ENCODE data around the gene DDX23. TPM values are rescaled to one million over a fixed set of nuclear protein-coding genes. Genes with fewer than 3 reads are reported as not detected.

The DDX23 gene
- polyA plus RNA-seq, 3 donors = 106 to 118 (median 106) TPM

DNA sequence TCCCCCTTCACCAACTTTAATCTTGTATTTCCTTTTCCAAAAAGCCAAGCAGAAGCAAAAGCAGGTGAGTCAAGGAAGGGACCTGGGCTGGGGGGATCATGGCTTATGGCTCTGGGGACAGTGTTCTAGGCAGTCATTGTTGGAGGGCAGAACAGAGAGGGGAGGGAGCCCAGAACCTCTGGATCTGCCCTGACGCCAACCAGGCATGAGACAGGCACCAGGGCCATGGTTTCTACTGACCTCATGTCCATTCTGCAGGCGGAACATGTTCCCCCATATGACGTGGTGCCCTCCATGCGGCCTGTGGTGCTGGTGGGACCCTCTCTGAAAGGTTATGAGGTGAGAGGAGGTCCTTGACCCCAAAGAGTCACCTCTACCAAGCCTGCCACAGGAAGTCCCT is 27.1 kb downstream of the DDX23 start:
- DNase-seq (ENCODE audit: low read depth in 3 of 3, low spot score in 2 of 3) = no peak

GRCh38 chr12:48824112-48824511 is 27.9 kb downstream of the DDX23 start:
- DNase-seq (ENCODE audit: low read depth in 3 of 3, low spot score in 2 of 3) = no peak

DNA sequence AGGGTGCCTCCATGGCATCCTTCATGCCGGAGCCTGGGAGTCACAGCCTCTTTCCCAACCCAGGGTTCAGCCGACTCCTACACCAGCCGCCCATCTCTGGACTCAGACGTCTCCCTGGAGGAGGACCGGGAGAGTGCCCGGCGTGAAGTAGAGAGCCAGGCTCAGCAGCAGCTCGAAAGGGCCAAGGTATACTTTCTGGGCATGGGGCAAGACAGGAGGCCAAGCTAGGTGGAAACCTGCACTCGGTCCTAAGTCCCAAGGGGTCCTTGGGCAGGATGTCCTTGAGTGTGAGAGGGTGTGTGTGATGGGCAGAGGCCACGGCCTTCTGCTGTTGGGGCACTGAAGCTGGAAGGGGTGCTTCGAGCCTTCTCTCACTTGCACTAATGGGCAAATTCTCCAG is 28.7 kb downstream of the DDX23 start:
- DNase-seq (ENCODE audit: low read depth in 3 of 3, low spot score in 2 of 3) = no peak

DNA sequence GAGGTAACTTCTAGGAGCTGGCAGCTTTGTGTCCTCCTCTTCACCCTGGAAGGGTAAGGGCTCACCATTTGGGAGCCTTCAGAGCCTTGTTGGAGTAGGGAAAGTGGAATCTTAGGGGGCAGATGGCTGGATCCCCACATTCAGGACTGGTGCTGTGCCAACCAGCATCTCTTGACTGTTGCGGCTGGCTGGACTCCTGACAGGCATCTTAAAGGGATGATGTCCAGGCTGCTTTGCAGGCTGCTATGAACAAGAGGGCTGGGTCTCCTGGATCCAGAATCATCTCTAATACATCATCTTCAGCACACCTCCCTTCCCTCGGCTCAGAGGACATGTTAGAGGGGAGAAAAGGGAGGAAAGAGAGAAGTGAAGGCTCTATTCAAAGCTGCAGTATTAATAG is 29.3 kb downstream of the DDX23 start:
- DNase-seq (ENCODE audit: low read depth in 3 of 3, low spot score in 2 of 3) = no peak

- DNase-seq (ENCODE audit: low read depth in 3 of 3, low spot score in 2 of 3) = no peak
Measured at GRCh38 chr12:48822139-48822538, 29.8 kb downstream of the DDX23 start.

GRCh38 chr12:48819986-48820725 is 31.8 kb downstream of the DDX23 start:
- no peak for DNase-seq (ENCODE audit: low read depth in 3 of 3, low spot score in 2 of 3)

DNA sequence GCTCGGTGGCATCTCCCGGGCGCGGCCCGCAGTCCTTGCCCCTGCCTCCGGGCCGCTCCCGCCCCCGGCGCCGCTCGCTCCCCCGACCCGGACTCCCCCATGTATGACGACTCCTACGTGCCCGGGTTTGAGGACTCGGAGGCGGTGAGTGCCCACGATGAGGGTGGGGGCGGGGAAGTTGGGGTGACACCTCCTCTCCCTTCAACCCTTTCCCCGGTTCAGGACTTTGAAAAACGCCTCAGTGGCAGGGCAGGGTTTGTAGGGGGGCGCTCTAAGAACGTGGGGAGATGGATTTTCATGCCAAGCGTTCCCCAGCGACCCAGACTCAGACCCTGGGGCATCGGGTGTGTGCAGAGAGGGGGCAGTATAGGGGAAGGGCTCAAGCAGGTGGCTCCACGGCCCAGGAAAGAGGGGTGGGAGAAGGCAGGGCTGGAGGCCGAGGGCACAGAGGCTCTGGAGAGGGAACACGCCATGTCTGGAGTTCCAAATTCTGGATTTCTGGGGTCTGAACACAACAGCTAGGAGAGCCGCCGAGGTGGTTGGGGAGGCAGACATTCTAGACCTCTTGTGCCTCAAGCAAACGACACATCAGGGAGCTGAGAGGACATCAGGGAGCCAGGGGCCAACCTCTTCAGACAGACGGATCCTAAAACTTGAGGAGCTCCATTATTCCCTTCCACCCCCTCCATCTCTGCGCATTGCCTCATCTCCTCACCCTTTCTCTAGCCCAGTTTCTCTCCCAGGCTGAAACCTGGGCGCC is 33.0 kb downstream of the DDX23 start:
- no peak for DNase-seq (ENCODE audit: low read depth in 3 of 3, low spot score in 2 of 3)

- peak in 1 of 3 donors; percentile 46 for DNase-seq (ENCODE audit: low read depth in 3 of 3, low spot score in 2 of 3)
Measured at GRCh38 chr12:48817873-48818830, 33.8 kb downstream of the DDX23 start, which contains the start of gene CACNB3. Gene CACNB3 (plus strand): TSS chr12:48818496. CDS start chr12:48818930, 434 bp downstream.

- no peak for DNase-seq (ENCODE audit: low read depth in 3 of 3, low spot score in 2 of 3)
Measured at GRCh38 chr12:48816143-48816854, 35.7 kb downstream of the DDX23 start.

DNA sequence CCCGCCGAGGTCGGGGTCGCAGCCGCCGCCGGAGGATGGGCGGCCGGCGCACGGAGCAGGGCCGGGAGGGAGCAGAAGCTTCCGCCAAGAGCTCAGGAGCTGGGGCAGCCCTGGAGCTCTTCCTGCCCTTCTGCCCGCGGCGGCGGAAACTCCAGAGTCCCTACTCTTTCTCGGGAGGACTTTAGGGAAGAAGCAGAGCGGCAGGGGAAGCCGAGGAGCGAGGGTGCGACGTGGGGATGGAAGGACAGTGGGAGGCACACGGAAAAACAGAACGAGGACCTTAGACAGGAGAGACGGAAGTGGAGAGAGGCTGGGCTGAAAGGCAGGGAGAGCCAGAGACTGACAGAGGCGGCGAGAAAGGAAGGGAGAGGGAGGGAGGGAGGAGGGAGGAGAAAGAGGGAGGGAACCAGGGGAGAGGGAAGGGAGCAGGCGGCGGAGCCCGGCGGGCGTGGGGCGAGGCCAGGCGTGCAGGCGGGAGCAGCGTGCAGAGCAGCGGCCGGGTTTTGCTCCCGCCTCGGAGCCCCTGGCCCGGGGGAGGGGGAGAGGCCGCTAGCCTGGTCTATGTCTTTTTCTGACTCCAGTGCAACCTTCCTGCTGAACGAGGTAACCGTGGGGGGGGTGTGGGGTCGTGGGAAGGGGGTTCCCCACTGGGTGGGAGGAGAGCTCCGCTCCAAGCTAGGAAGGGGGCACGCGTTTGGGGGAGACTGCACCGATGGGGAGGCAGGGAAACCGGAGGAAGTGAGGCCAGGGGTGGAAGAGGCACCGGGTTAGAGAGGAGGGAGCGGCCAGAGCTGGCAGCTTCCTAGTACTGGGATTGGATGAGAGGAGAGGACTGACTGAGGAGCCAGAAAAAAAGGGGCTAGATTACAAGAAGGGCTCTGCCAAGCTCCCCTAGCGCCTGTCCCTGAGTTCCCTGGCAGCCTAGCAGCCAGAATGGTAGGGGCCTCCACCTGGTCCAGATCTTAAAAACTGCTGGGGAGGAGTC is 36.5 kb downstream of the DDX23 start:
- DNase-seq (ENCODE audit: low read depth in 3 of 3, low spot score in 2 of 3) = peak; percentile 69 to 80 (median 77)

- DNase-seq (ENCODE audit: low read depth in 3 of 3, low spot score in 2 of 3) = peak in 1 of 3 donors; percentile 65
Measured at GRCh38 chr12:48814262-48815125, 37.5 kb downstream of the DDX23 start.

DNA sequence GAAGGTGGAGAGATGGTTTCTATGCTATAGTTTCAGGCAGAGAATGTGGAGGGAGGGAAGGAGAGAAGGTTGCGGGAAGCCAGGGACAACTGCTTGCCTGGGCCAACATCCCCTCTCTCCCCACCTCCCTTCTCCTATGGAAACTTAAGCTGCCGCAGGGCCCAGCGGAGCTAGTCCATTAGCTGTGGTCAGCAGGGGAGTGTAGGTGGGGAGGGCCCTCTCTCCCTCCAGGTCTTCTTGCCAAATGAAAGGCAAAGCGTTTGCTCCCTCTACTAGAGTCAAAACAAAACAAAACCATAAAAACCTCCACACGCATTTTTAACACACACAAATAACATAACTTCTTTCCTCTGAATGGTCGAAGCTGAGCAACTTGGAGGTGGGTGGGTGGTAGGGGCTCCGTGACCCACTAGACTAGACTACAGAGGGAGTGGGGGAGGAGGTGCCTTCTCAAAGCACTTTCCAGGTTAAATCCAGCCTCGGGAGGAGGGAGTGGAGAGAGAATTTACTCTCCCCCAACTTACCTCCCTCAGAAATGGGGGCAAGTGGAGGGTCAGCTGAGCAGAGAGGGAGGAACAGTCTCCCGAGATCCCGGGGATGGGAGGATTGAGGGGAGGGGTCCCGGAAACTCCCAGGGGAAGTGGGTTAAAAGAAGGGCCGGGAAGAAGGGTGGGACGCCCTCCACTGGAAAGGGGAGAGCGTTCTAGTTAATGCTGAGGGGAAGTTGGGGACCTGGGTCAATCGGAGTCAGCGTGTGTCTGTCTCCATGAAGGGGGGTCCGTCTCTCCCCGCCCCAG is 38.3 kb downstream of the DDX23 start:
- no peak for DNase-seq (ENCODE audit: low read depth in 3 of 3, low spot score in 2 of 3)

- no peak for DNase-seq (ENCODE audit: low read depth in 3 of 3, low spot score in 2 of 3)
Measured at GRCh38 chr12:48812389-48812788, 39.6 kb downstream of the DDX23 start.

DNA sequence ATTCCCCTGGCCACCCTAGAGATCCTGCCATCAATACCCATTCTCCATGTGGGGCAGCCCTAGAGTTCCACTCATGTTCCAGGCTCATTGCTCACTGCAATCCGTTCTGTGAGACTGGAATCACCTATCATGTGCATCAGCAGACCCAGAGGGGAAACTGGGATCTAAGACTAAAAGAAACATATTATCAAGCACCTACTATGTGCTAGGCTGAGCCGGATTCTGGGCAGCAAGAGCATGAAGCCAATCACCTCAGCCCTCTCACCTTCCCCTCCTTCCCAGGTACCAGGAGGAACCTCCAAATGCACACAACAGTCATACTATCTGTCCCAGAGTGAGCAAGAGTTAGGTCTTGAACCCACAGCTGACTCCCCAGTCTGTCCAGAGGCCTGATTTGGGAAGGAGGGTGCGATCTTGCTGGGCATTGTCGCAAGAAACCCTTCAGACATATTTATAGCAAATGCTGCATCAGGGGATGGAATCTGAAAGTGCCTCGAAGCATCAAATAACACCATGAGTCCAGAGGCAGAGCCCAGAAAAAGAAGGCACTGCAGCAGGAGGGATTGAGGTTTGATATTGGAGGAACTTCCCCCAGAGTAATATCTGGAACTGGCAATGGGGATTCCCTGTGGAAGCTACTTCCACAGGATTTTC is 40.4 kb downstream of the DDX23 start:
- DNase-seq (ENCODE audit: low read depth in 3 of 3, low spot score in 2 of 3) = no peak

GRCh38 chr12:48810903-48811431 is 41.0 kb downstream of the DDX23 start:
- no peak for DNase-seq (ENCODE audit: low read depth in 3 of 3, low spot score in 2 of 3)

DNA sequence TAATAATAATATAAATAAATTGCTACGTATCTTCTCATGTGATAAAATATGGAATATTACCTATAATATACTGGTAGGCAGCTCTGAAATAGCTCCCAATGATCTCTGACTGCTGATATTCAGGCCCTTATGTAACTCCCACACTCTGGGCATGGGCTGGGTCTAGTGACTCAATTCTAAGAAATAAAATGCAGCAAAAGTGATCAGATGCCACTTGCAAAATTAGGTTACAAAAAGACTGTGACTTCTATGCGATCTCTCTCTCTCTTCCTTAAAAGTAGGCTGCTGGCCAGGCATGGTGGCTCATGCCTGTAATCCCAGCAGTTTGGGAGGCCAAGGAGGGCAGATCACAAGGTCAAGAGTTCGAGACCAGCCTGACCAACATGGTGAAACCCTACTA is 44.0 kb downstream of the DDX23 start:
- DNase-seq (ENCODE audit: low read depth in 3 of 3, low spot score in 2 of 3) = no peak

- no peak for DNase-seq (ENCODE audit: low read depth in 3 of 3, low spot score in 2 of 3)
Measured at GRCh38 chr12:48803675-48804074, 48.3 kb downstream of the DDX23 start.
